IMR-90 (cell line): ENCODE measurements around the gene DUXB. TPM values are rescaled to one million over a fixed set of nuclear protein-coding genes. Genes with fewer than 3 reads are reported as not detected.

Experiments
- ATAC-seq: fragments of 200-7000 bp; cut with Tn5 transposase; 2 replicates; pipeline ENCODE4 v1.9.1; 2020; ENCODE audit warnings: low read depth, mild to moderate bottlenecking, moderate library complexity
- BruUV-seq: library from RNA; stranded (reverse); fragments of 400-500 nt; replicated peaks from 2 replicates; lab custom pipeline; 2021; lab: Mats Ljungman, UMichigan
- CTCF ChIA-PET: fragments of 300-600 bp; formaldehyde crosslinking; extraction: SDS; loops from one replicate; lab custom pipeline; 2021; ENCODE audit warnings: antibody characterized with exemption; lab: Yijun Ruan, JAX
- POLR2A ChIA-PET: fragments of 300-600 bp; sonication (Branson Sonifier 250); formaldehyde crosslinking; loops from one replicate; lab custom pipeline; 2022; ENCODE audit warnings: antibody characterized with exemption; ENCODE audit not compliant: unreplicated experiment; lab: Charles Lee
- DNase-seq: peaks from one replicate; pipeline ENCODE4 v3.0.0; 2013
- H2AFZ ChIP-seq: replicated peaks from 2 replicates; pipeline ENCODE3; 2013; ENCODE audit warnings: low read length, mild to moderate bottlenecking; ENCODE audit not compliant: poor library complexity
- H2AK5ac ChIP-seq: 2 replicates; pipeline ENCODE4 v1.6.1; 2013; ENCODE audit warnings: low read depth, low read length, inconsistent platforms
- H2AK9ac ChIP-seq: replicated peaks from 2 replicates; pipeline ENCODE3; 2013; ENCODE audit warnings: mild to moderate bottlenecking, low read depth, low read length, moderate library complexity; ENCODE audit not compliant: poor library complexity
- H2BK120ac ChIP-seq: 2 replicates; pipeline ENCODE4 v1.6.1; 2013; ENCODE audit warnings: low read depth, low read length, inconsistent platforms
- H2BK15ac ChIP-seq: 3 replicates; pipeline ENCODE4 v1.6.1; 2013; ENCODE audit warnings: low read depth, low read length, inconsistent platforms
- H2BK20ac ChIP-seq: 2 replicates; pipeline ENCODE4 v1.6.1; 2013; ENCODE audit warnings: low read depth, mild to moderate bottlenecking, inconsistent platforms, low read length, moderate library complexity
- H2BK5ac ChIP-seq: 2 replicates; pipeline ENCODE4 v1.6.1; 2013; ENCODE audit warnings: mild to moderate bottlenecking, low read depth, low read length, inconsistent platforms; ENCODE audit not compliant: poor library complexity, severe bottlenecking
- H3K14ac ChIP-seq: replicated peaks from 2 replicates; pipeline ENCODE4 v1.6.1; 2013; ENCODE audit warnings: low read depth, low read length, inconsistent platforms
- H3K18ac ChIP-seq: 2 replicates; pipeline ENCODE4 v1.6.1; 2013; ENCODE audit warnings: low read depth, low read length, control low read depth
- H3K23ac ChIP-seq: 2 replicates; pipeline ENCODE4 v1.6.1; 2013; ENCODE audit warnings: low read depth, low read length, inconsistent platforms
- H3K27ac ChIP-seq: 2 replicates; pipeline ENCODE4 v1.5.1; 2013; ENCODE audit warnings: mild to moderate bottlenecking, control low read depth, low read length; ENCODE audit not compliant: insufficient read depth
- H3K27me3 ChIP-seq: 2 replicates; pipeline ENCODE4 v1.6.1; 2013; ENCODE audit warnings: low read length; ENCODE audit not compliant: control insufficient read depth, insufficient read depth
- H3K36me3 ChIP-seq: 2 replicates; pipeline ENCODE4 v1.6.1; 2013; ENCODE audit warnings: low read length, mixed read lengths; ENCODE audit not compliant: control insufficient read depth, insufficient read depth
- H3K4ac ChIP-seq: 2 replicates; pipeline ENCODE4 v1.6.1; 2013; ENCODE audit warnings: low read depth, low read length, inconsistent platforms
- H3K4me1 ChIP-seq: 2 replicates; pipeline ENCODE4 v1.6.1; 2013; ENCODE audit warnings: low read length, mixed read lengths; ENCODE audit not compliant: control insufficient read depth, insufficient read depth
- H3K4me2 ChIP-seq: 2 replicates; pipeline ENCODE4 v1.6.1; 2013; ENCODE audit warnings: low read depth, mild to moderate bottlenecking, control low read depth, low read length, moderate library complexity
- H3K4me3 ChIP-seq: 2 replicates; pipeline ENCODE4 v1.5.1; 2013; ENCODE audit warnings: low read depth, mild to moderate bottlenecking, control low read depth, low read length, moderate library complexity; ENCODE audit not compliant: insufficient read depth
- H3K56ac ChIP-seq: 2 replicates; pipeline ENCODE4 v1.6.1; 2013; ENCODE audit warnings: low read length, inconsistent platforms; ENCODE audit not compliant: insufficient read depth; ENCODE audit errors: extremely low read depth
- H3K79me1 ChIP-seq, 2 experiments: 2 replicates each; pipeline ENCODE4 v1.6.1; 2013; ENCODE audit warnings: low read length in 2 of 2, inconsistent platforms in 1 of 2, low read depth in 1 of 2
- H3K9ac ChIP-seq: 2 replicates; pipeline ENCODE4 v1.6.1; 2013; ENCODE audit warnings: low read depth, low read length, control low read depth
- H3K9me1 ChIP-seq: 2 replicates; pipeline ENCODE4 v1.6.1; 2013; ENCODE audit warnings: low read length, inconsistent platforms; ENCODE audit not compliant: insufficient read depth
- H3K9me3 ChIP-seq: 2 replicates; pipeline ENCODE4 v1.6.1; 2013; ENCODE audit warnings: low read length; ENCODE audit not compliant: control insufficient read depth, insufficient read depth
- H4K20me1 ChIP-seq: 2 replicates; pipeline ENCODE4 v1.6.1; 2013; ENCODE audit warnings: low read length, inconsistent platforms; ENCODE audit not compliant: insufficient read depth
- H4K5ac ChIP-seq: 2 replicates; pipeline ENCODE4 v1.6.1; 2013; ENCODE audit warnings: mild to moderate bottlenecking, low read depth, low read length, control low read depth
- H4K8ac ChIP-seq, 2 experiments: 2 replicates each; pipeline ENCODE4 v1.6.1; 2013; ENCODE audit warnings: low read depth in 2 of 2, low read length in 2 of 2, control low read depth in 1 of 2, inconsistent platforms in 1 of 2
- H4K91ac ChIP-seq: 2 replicates; pipeline ENCODE4 v1.6.1; 2013; ENCODE audit warnings: low read depth, low read length, inconsistent platforms; ENCODE audit not compliant: insufficient read depth
- BHLHE40 ChIP-seq: fragments of 150-350 bp; IDR thresholded peaks from 2 replicates; pipeline ENCODE4 v1.6.1; 2016; ENCODE audit warnings: mild to moderate bottlenecking, low read depth, low read length
- CEBPB ChIP-seq: IDR thresholded peaks from 2 replicates; pipeline ENCODE4 v1.6.1; 2012; ENCODE audit warnings: low read depth, low read length, improper control_type of control experiment
- CHD1 ChIP-seq: IDR thresholded peaks from 2 replicates; pipeline ENCODE4 v1.6.1; 2012; ENCODE audit warnings: low read depth, low read length, improper control_type of control experiment
- CTCF ChIP-seq: conservative IDR thresholded peaks from 2 replicates; pipeline ENCODE4 v1.5.1; 2012; ENCODE audit warnings: mild to moderate bottlenecking, low read depth, low read length, improper control_type of control experiment
- ELK1 ChIP-seq: fragments of 150-350 bp; IDR thresholded peaks from 2 replicates; pipeline ENCODE4 v1.6.1; 2016; ENCODE audit warnings: low read depth, mild to moderate bottlenecking, low read length, moderate library complexity, borderline replicate concordance
- FOS ChIP-seq: fragments of 150-350 bp; IDR thresholded peaks from 2 replicates; pipeline ENCODE4 v1.6.1; 2016; ENCODE audit warnings: low read depth, low read length
- MAFK ChIP-seq: IDR thresholded peaks from 2 replicates; pipeline ENCODE4 v1.6.1; 2012; ENCODE audit warnings: low read depth, low read length, improper control_type of control experiment
- MAZ ChIP-seq: IDR thresholded peaks from 2 replicates; pipeline ENCODE4 v1.6.1; 2012; ENCODE audit warnings: low read depth, mild to moderate bottlenecking, low read length, improper control_type of control experiment, moderate library complexity, borderline replicate concordance
- MXI1 ChIP-seq: IDR thresholded peaks from 2 replicates; pipeline ENCODE4 v1.6.1; 2012; ENCODE audit warnings: low read depth, mild to moderate bottlenecking, low read length, moderate library complexity, borderline replicate concordance
- NFE2L2 ChIP-seq: fragments of 150-350 bp; IDR thresholded peaks from 2 replicates; pipeline ENCODE4 v1.6.1; 2016; ENCODE audit warnings: low read depth, mild to moderate bottlenecking, low read length
- POLR2A ChIP-seq: IDR thresholded peaks from 2 replicates; pipeline ENCODE4 v1.6.1; 2012; ENCODE audit warnings: mild to moderate bottlenecking, low read depth, low read length
- RAD21 ChIP-seq: IDR thresholded peaks from 2 replicates; pipeline ENCODE4 v1.6.1; 2012; ENCODE audit warnings: low read length, improper control_type of control experiment
- RCOR1 ChIP-seq: IDR thresholded peaks from 2 replicates; pipeline ENCODE4 v1.6.1; 2012; ENCODE audit warnings: mild to moderate bottlenecking, low read length, improper control_type of control experiment; ENCODE audit not compliant: insufficient replicate concordance
- RFX5 ChIP-seq: IDR thresholded peaks from 2 replicates; pipeline ENCODE4 v1.8.0; 2012; ENCODE audit warnings: low read depth, mild to moderate bottlenecking, low read length, moderate library complexity
- USF2 ChIP-seq: fragments of 150-350 bp; IDR thresholded peaks from 2 replicates; pipeline ENCODE4 v1.6.1; 2017; ENCODE audit warnings: mild to moderate bottlenecking, antibody characterized with exemption, low read length, low read depth
- WGBS, 2 experiments: methylation state at CpG; one replicate each; pipeline versions ENCODE4 v1.1.5 to v1.1.7; 2013; ENCODE audit warnings: missing lambda C conversion rate in 2 of 2; ENCODE audit not compliant: insufficient read length in 1 of 2; ENCODE audit errors: extremely low coverage in 2 of 2; 5-methylcytosine and 5-hydroxymethylcytosine counted together
- dilution Hi-C: fragments of 300-500 bp; cut with HindIII; formaldehyde crosslinking; loops from one replicate; pipeline ENCODE4 v1.14.3; 2018; ENCODE audit warnings: low sequenced_read_pairs; ENCODE audit not compliant: unreplicated experiment
- in situ Hi-C: fragments of 300-500 bp; cut with MboI; formaldehyde crosslinking; loops from 3 replicates; pipeline ENCODE4 v1.14.3; 2019; ENCODE audit warnings: low sequenced_read_pairs, inconsistent platforms, mixed read lengths
- intact Hi-C: fragments of 100-400 bp; cut with micrococcal nuclease; formaldehyde crosslinking; loops from 2 replicates; pipeline ENCODE4 v1.10.0; 2022
- polyA plus RNA-seq, 3 experiments: library from polyadenylated mRNA; depleted of rRNA; stranded (reverse); fragments of >200 nt; gene quantifications; 2 replicates each; pipeline ENCODE4 v1.2.3, GENCODE V29; 2012; ENCODE audit warnings: low replicate concordance in 1 of 3
- total RNA-seq: library from RNA; depleted of rRNA; stranded (reverse); fragments of >200 nt; gene quantifications from 2 replicates; pipeline ENCODE4 v1.2.3, GENCODE V29; 2012

Gene DUXB
- total and polyA plus RNA-seq, 2 of the 4 experiments (the other 2 are of a cell fraction): not detected

GRCh38 chr16:75644240-75645012 lies 56.8 kb downstream of the DUXB start:
- Histone ChIP-seq H3K4me3 (no peak overlapping the region), H3K18ac (no peak overlapping the region), H3K9me1 (0 out of 2 replicates have a peak, but pooled peaks cover 2% of the 10 kb centered on the region), H3K36me3 (peaks cover 28% of the 10 kb centered on the region), H2AK5ac (no peak overlapping the region), H3K4me1 (peaks cover 10% of the 10 kb centered on the region; the same call in 1 of the 2 replicates), H3K27ac (no peak overlapping the region), H3K14ac (no peak overlapping the region), H3K56ac (no peak overlapping the region), H2AK9ac (no peak overlapping the region), H4K20me1 (peaks cover 25% of the 10 kb centered on the region), H2BK20ac (no peak overlapping the region), H3K4me2 (no peak overlapping the region), H4K91ac (no peak overlapping the region), H4K5ac (no peak overlapping the region), H2BK15ac (no peak overlapping the region), H2BK120ac (no peak overlapping the region), H3K9ac (no peak overlapping the region), H3K27me3 (no peaks in the 10 kb centered on the region), H4K8ac (no peak overlapping the region), H3K79me1 (peaks cover 24 to 55% of the 10 kb centered on the region in 2 experiments), H3K9me3 (no peaks in the 10 kb centered on the region), H3K4ac (no peak overlapping the region), H2AFZ (no peak overlapping the region), H2BK5ac (no peak overlapping the region), H3K23ac (no peak overlapping the region)
- no peak for ATAC-seq
- ChIA-PET POLR2A (no interaction called here), CTCF (no interaction called here)
- no TSS peak for BruUV-seq
- intact Hi-C loops: loop anchor here (10.0 kb wide), 1 partner anchor 1530 kb away; no protein-coding TSS in a partner anchor
- dilution Hi-C loops: no loop called here
- in situ Hi-C loops: loop anchor here (10.0 kb wide), 1 partner anchor 120 kb away; no protein-coding TSS in a partner anchor
- no peak for DNase-seq
- WGBS, 2 experiments: 100% methylated on average over 2 of the region's 7 CpGs; no CpG with 5 or more reads in 1 of the 2 experiments
- TF ChIP-seq RAD21 (no peak), ELK1 (no peak), CHD1 (no peak), RCOR1 (no peak), BHLHE40 (no peak), USF2 (no peak), NFE2L2 (no peak), MAZ (no peak), CTCF (no peak), RFX5 (no peak), POLR2A (no peak), MXI1 (no peak), FOS (no peak), CEBPB (no peak), MAFK (no peak)
